ACHN (cell line): ENCODE results near the gene SCAI.
"Not testable (repeated sequence)": the region's sequence is repeated elsewhere in the genome, so short reads cannot be mapped to it uniquely, and the experiment has no call there.

Source experiments
- DNase-seq: peaks from one replicate; pipeline ENCODE4 v3.0.0-alpha.2; 2015
- in situ Hi-C: cut with HindIII; loops from 2 replicates; pipeline ENCODE4 v1.10.0; 2017; ENCODE audit warnings: low sequenced_read_pairs, low pct_ligation_motif_present, low pct_unique_long_range_greater_than_20kb

Gene SCAI

GRCh38 chr9:125119643-125120286, 23.6 kb downstream of the SCAI start:
- no peak for DNase-seq
- in situ Hi-C loops: no loop called here

DNA sequence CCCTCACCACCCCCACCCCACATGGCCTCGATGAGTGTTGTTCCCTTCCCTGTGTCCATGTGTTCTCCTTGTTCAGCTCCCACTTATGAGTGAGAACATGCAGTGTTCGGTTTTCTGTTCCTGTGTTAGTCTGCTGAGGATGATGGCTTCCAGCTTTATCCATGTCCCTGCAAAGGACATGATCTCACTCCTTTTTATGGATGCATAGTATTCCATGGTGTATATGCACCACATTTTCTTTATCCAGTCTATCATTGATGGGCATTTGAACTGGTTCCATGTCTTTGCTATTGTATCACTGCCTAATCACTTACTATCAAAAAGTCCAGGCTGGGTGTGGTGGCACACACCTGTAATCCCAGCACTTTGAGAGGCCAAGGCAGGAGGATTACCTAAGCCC, 24.6 kb downstream of the SCAI start:
- in situ Hi-C loops, DNase-seq: not testable (repeated sequence)

- in situ Hi-C loops, DNase-seq: not testable (repeated sequence)
Measured at GRCh38 chr9:125114503-125114902, 28.8 kb downstream of the SCAI start.

GRCh38 chr9:125110464-125110863, 32.9 kb downstream of the SCAI start:
- no peak for DNase-seq
- in situ Hi-C loops: no loop called here

- in situ Hi-C loops, DNase-seq: not testable (repeated sequence)
Measured at GRCh38 chr9:125108541-125108940, 34.8 kb downstream of the SCAI start.

DNA sequence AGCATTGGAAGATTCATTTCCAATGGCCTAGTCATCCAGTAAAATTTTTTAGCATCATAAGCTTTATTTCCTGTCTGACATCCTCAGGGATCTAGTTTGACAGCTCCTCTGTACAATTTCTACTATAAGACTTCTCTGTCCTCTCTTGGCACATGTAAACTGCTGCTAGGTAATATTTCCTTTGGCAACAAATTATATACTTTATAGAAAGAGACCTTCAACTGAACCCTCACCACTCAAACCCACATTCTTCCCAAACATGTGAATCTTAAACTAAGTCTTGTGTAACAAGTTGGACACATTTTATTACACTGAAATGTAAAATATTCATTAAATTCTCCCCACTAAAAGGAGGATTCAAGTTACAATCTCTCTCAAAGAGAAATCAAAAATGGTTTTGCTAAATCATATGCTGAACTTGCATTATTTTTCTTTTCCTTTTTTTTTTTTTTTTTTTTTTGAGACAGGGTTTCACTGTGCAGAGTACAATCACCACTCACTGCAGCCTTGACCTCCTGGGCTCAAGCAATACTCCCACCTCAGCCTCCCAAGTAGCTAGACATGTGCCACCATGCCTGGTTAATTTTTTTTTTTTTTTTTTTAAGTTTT, 36.9 kb downstream of the SCAI start:
- in situ Hi-C loops: no loop called here
- no peak for DNase-seq

- in situ Hi-C loops: no loop called here
- DNase-seq: no peak
Measured at GRCh38 chr9:125103770-125104460, 39.4 kb downstream of the SCAI start.

DNA sequence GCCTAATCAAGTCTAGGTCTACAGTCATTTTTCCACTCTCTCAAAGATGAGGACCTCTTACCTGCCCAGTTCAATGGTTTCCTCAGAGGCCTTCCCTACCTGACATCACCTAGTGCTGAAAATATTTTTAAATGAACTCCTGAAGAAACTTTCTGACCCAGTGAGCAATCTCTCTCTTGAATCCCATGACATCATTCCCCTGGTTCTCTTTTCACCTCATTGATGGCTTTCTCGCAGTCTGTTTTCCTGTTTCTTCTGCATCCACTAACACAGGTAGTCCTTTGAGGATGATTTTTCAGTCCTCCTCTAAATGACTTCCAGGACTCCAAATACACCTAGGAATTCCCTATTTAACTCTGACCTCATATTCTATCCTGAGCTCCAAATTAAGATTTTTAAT, 40.3 kb downstream of the SCAI start:
- no peak for DNase-seq
- in situ Hi-C loops: no loop called here

- no peak for DNase-seq
- in situ Hi-C loops: no loop called here
Measured at GRCh38 chr9:125100822-125101221, 42.5 kb downstream of the SCAI start.

DNA sequence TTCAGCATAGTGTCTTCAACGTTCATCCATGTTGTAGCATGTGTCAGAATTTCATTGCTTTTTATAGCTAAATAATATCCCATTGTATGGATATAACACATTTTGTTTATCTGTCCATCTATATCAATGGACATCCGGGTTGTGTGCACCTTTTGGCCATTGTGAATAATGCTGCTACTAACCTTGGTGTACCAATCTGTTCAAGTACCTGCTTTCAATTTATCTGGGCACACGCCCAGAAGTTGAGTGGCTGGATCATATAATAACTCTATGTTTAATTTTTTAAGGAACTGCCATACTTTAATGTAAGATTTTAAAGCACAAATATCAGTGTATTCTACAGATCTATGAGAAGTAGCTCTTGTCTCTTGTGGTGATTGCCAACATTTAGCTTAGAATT, 43.5 kb downstream of the SCAI start:
- DNase-seq: no peak
- in situ Hi-C loops: no loop called here

DNA sequence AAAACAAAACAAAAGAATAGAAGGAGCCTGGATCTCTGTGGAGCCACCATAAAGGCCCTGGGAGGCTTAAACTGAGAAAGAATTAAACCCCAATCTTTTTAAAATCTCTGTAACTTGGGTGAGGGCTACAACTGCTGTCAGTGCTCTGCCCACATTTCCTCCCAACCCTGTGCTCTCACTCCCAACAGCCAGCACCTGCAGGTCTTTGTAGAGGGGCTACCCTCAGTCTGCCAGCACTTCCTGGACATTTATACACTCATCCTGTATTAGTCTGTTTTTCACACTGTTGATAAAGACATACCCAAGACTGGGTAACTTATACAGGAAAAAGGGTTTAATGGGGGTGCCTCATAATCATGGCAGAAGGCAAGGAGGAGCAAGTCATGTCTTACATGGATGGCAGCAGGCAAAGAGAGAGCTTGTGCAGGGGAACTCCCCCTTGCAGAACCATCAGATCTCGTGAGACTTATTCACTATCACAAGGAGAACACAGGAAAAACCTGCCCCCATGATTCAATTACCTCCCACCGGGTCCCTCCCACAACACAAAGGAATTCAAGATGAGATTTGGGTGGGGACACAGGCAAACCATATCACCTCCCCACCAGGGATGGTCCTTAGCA, 47.4 kb downstream of the SCAI start:
- in situ Hi-C loops: no loop called here

GRCh38 chr9:125091121-125091520, 52.2 kb downstream of the SCAI start:
- in situ Hi-C loops: no loop called here

More for the DNA sequence above, 47.4 kb downstream of the SCAI start:
- no peak for DNase-seq

GRCh38 chr9:125089331-125089730, 54.0 kb downstream of the SCAI start:
- in situ Hi-C loops: no loop called here
- no peak for DNase-seq

More at GRCh38 chr9:125091121-125091520, 52.2 kb downstream of the SCAI start:
- DNase-seq: no peak

DNA sequence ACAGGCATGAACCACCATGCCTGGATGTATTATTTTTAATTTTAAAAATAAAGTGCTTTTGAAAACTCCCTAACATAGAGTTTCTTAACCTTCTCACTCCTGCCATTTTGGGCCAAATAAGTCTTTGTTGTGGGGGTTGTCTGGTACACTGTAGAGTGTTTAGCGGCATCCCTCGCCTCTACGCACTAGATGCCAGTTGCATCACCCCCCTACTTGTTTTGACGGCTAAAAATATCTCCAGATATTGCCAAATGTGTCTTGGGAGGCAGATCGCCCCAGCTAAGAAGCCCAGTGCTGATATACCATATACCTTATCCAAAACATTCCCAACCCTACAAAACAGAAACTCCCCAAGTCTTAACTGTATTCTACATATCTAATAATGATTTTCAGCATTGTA, 54.6 kb downstream of the SCAI start:
- in situ Hi-C loops: no loop called here
- DNase-seq: no peak

- in situ Hi-C loops: no loop called here
- DNase-seq: no peak
Measured at GRCh38 chr9:125085703-125086477, 57.4 kb downstream of the SCAI start.

- DNase-seq, in situ Hi-C loops: not testable (repeated sequence)
Measured at GRCh38 chr9:125082197-125082596, 61.1 kb downstream of the SCAI start.

DNA sequence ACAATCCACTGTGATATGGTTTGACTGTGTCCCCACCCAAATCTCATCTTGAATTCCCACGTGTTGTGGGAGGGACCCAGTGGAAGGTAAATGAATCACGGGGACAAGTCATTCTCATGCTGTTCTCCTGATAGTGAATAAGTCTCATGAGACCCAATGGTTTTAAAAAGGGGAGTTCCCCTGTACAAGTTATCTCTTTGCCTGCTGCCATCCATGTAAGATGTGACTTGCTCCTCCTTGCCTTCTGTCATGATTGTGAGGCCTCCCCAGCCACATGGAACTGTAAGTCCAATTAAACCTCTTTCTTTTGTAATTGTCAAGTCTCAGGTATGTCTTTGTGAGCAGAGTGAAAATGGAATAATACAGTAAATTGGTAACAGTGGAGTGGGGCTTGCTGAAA, 62.5 kb downstream of the SCAI start:
- DNase-seq, in situ Hi-C loops: not testable (repeated sequence)

GRCh38 chr9:125079931-125080330, 63.4 kb downstream of the SCAI start:
- DNase-seq: no peak
- in situ Hi-C loops: no loop called here

- in situ Hi-C loops: no loop called here
- DNase-seq: no peak
Measured at GRCh38 chr9:125075997-125076396, 67.3 kb downstream of the SCAI start.
